Measurements from ENCODE around the gene MYO1D.
"Not testable (repeated sequence)": the region's sequence is repeated elsewhere in the genome, so short reads cannot be mapped to it uniquely, and the experiment has no call there.

The MYO1D gene

DNA sequence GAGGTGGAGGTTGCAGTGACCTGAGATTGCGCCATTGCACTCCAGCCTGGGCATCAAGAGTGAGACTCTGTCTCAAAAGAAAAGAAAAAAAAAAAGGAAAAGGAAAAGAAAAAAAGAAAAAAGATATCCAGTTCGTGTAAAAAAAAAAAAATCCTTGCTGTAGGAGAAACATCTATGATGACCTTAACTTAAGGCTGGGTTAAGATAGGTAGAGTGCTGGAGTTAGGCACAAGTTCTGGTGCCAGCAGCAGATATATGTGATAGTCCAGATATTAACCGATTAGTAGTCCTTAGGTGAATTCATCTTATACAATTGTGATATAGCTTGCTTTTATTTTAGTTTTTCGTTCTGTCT lies 415.4 kb downstream of the MYO1D start:
- H3K36me3 ChIP-seq: peaks cover 83% of the 10 kb centered on the region
- H3K9me3 ChIP-seq (ENCODE audit: severe bottlenecking): no peaks in the 10 kb centered on the region
- DNase-seq: no peak
- no peaks in the 10 kb centered on the region for H3K27me3 ChIP-seq (ENCODE audit: insufficient read depth, low read depth, severe bottlenecking)
- TF ChIP-seq CTCF (IDR thresholded peaks at IDR 0.05; ENCODE audit: low read depth, low read length): no peak
- H3K27ac ChIP-seq: no peak overlapping the region
- H3K4me3 ChIP-seq (ENCODE audit: low read depth, low read length): no peak overlapping the region

DNA sequence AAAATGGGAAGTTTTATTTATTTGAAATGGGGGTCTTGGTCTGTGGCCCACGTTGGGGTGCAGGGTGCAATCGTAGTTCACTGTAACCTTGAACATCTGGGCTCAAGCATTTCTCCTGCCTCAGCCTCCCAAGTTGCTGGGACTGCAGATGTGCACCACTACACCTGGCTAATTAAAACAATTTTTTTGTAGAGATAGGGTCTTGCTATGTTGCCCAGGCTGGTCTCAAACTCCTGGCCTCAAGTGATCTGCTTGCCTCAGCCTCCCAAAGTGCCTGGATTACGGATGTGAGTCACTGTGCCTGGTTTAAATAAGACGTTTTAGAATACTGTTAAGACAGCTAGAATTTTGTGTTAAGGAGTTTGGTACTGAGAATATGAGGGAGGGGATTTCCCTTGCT lies 416.9 kb downstream of the MYO1D start:
- no peak for TF ChIP-seq CTCF (IDR thresholded peaks at IDR 0.05; ENCODE audit: low read depth, low read length)
- no peak overlapping the region for H3K4me3 ChIP-seq (ENCODE audit: low read depth, low read length)
- peaks cover 81% of the 10 kb centered on the region for H3K36me3 ChIP-seq
- DNase-seq: no peak
- H3K9me3 ChIP-seq (ENCODE audit: severe bottlenecking): no peaks in the 10 kb centered on the region
- H3K27me3 ChIP-seq (ENCODE audit: insufficient read depth, low read depth, severe bottlenecking): no peaks in the 10 kb centered on the region
- H3K27ac ChIP-seq: no peak overlapping the region

GRCh38 chr17:32458371-32458770 lies 418.6 kb downstream of the MYO1D start:
- Histone ChIP-seq H3K36me3 (peaks cover 81% of the 10 kb centered on the region), H3K4me3 (ENCODE audit: low read depth, low read length) (no peak overlapping the region), H3K27me3 (ENCODE audit: insufficient read depth, low read depth, severe bottlenecking) (no peaks in the 10 kb centered on the region), H3K27ac (no peak overlapping the region), H3K9me3 (ENCODE audit: severe bottlenecking) (no peaks in the 10 kb centered on the region)
- DNase-seq: no peak
- TF ChIP-seq CTCF (IDR thresholded peaks at IDR 0.05; ENCODE audit: low read depth, low read length): no peak

- no peak for DNase-seq
- Histone ChIP-seq H3K27ac (no peak overlapping the region), H3K36me3 (peaks cover 88% of the 10 kb centered on the region), H3K4me3 (ENCODE audit: low read depth, low read length) (no peak overlapping the region), H3K27me3 (ENCODE audit: insufficient read depth, low read depth, severe bottlenecking) (no peaks in the 10 kb centered on the region), H3K9me3 (ENCODE audit: severe bottlenecking) (no peaks in the 10 kb centered on the region)
- TF ChIP-seq CTCF (IDR thresholded peaks at IDR 0.05; ENCODE audit: low read depth, low read length): no peak
Measured at GRCh38 chr17:32453370-32453769, 423.6 kb downstream of the MYO1D start.

DNA sequence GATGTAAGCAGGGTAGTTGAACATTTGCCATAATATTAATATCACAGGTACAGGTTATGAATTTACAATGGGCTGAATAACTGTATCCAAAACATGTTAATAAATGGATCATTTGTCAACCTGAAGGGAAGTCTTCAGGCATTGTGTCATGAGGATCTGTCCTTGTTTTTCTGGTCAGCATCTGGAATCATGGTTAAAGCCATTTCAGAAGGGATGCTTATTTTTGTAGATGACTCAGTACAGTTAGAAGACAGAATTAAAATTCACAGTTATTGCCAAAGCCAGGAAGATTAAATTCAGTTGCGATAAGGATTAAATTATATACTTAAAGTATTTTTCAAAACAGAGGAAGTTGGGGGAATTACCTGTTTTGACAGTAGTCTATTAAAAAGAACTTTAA lies 424.6 kb downstream of the MYO1D start:
- no peak for DNase-seq
- no peak overlapping the region for H3K27ac ChIP-seq
- H3K36me3 ChIP-seq: peaks cover 88% of the 10 kb centered on the region
- no peak for TF ChIP-seq CTCF (IDR thresholded peaks at IDR 0.05; ENCODE audit: low read depth, low read length)
- no peaks in the 10 kb centered on the region for H3K27me3 ChIP-seq (ENCODE audit: insufficient read depth, low read depth, severe bottlenecking)
- H3K4me3 ChIP-seq (ENCODE audit: low read depth, low read length): no peak overlapping the region
- H3K9me3 ChIP-seq (ENCODE audit: severe bottlenecking): no peaks in the 10 kb centered on the region

DNA sequence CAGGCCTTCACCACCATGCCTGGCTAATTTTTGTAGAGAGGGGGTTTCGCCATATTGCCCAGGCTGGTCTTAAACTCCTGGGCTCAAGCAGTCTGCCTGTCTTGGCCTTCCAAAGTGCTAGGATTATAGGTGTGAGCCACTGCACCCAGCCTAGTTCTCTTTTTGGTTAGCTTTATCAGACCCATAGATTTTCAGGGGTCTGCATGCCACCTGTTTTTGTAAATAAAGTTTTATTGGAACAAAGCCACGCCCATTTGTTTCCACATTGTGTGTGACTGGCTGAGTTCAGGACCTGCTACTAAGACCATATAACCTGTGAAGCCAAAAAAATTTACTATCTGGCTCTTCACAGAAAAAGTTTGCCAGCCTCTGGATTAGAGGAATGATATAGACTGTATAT lies 425.0 kb downstream of the MYO1D start:
- H3K36me3 ChIP-seq: peaks cover 88% of the 10 kb centered on the region
- TF ChIP-seq CTCF (IDR thresholded peaks at IDR 0.05; ENCODE audit: low read depth, low read length): no peak
- no peaks in the 10 kb centered on the region for H3K27me3 ChIP-seq (ENCODE audit: insufficient read depth, low read depth, severe bottlenecking)
- no peak for DNase-seq
- H3K27ac ChIP-seq: no peak overlapping the region
- H3K9me3 ChIP-seq (ENCODE audit: severe bottlenecking): no peaks in the 10 kb centered on the region
- H3K4me3 ChIP-seq (ENCODE audit: low read depth, low read length): no peak overlapping the region

DNA sequence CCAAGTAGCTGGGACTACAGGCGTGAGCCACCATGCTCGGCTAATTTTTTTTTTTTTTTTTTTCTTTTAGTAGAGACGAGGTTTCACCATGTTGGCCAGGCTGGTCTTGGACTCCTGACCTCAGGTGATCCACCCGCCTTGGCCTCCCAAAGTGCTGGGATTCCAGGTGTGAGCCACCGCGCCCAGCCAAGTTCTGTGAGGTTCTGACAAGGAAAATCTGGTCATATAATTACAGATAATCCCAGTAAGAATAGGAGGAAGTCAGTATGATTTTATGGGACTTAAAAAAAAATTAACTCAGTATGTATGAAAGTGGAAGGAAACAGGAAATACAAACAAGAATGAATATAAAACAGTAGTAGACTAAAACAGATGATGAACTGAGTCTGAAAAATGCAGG lies 426.5 kb downstream of the MYO1D start:
- not testable (repeated sequence) for H3K27ac ChIP-seq; DNase-seq; H3K4me3 ChIP-seq (ENCODE audit: low read depth, low read length); H3K9me3 ChIP-seq (ENCODE audit: severe bottlenecking); H3K27me3 ChIP-seq (ENCODE audit: insufficient read depth, low read depth, severe bottlenecking)
- H3K36me3 ChIP-seq: peaks cover 88% of the 10 kb centered on the region

Measured in WERI-Rb-1 (cell line).